ENCODE results near the gene EBF3. TPM values are rescaled to one million over a fixed set of nuclear protein-coding genes. Genes with fewer than 3 reads are reported as not detected.
A peak's percentile ranks its signal among the peaks of the same experiment; 100 is the strongest.

The EBF3 gene
- total and polyA plus RNA-seq, 9 of the 15 experiments (the other 6 are each of a cell fraction or from before 2014, with no cell fraction given): not detected

- Histone ChIP-seq H3K36me3 (ENCODE audit: control insufficient read depth, insufficient read depth, low read length) (no peaks in the 10 kb centered on the region), H3K4me3 (no peak overlapping the region), H3K27me3 (ENCODE audit: control insufficient read depth in 2 of 2, insufficient read depth in 2 of 2, low read length in 2 of 2) (peaks cover 2 to 46% of the 10 kb centered on the region in 2 experiments; a peak in 4 of 5 replicates), H2AFZ (ENCODE audit: low read depth, low read length) (no peak overlapping the region), H4K20me1 (replicated peaks; ENCODE audit: control insufficient read depth, insufficient read depth, low read length) (no peaks in the 10 kb centered on the region; the same call in 1 of the 2 replicates), H3K4me1 (replicated peaks in 1 of 2; ENCODE audit: control insufficient read depth in 2 of 2, insufficient read depth in 2 of 2, low read length in 2 of 2) (no peaks in the 10 kb centered on the region), H3K9me3 (replicated peaks; ENCODE audit: control insufficient read depth, insufficient read depth, low read depth, low read length) (no peaks in the 10 kb centered on the region), H3K9ac (ENCODE audit: insufficient read depth in 1 of 2, low read depth in 2 of 2, low read length in 2 of 2) (no peak overlapping the region), H3K4me2 (ENCODE audit: insufficient read depth, low read length) (no peak overlapping the region), H3K27ac (ENCODE audit: extremely low read depth, low read depth, low read length) (no peak overlapping the region), H3K79me2 (ENCODE audit: control insufficient read depth, insufficient read depth, low read length) (no peaks in the 10 kb centered on the region), H3K9me1 (ENCODE audit: control insufficient read depth, insufficient read depth, low read length) (no peaks in the 10 kb centered on the region)
- intact Hi-C loops (cut with micrococcal nuclease): no loop called here
- CTCF ChIA-PET (ENCODE audit: low intra/inter-chr PET ratio): no interaction called here
- in situ Hi-C loops (cut with MboI): no loop called here
- ATAC-seq (peak; percentile 91), DNase-seq (ENCODE audit: extremely low read depth in 1 of 4, low spot score in 3 of 4) (peak; percentile 30 to 51 (median 46)), FAIRE-seq (no peak)
- WGBS (ENCODE audit: insufficient coverage, low coverage, missing lambda C conversion rate): 21% methylated on average over 9 of the region's 22 CpGs
- BruUV-seq (replicated peaks): no TSS peak
- POLR2A ChIA-PET: no interaction called here
- TF ChIP-seq CTCFL (IDR thresholded peaks at IDR 0.05; ENCODE audit: borderline replicate concordance, insufficient read depth, low read depth, low read length, poor library complexity, severe bottlenecking) (peak; percentile 18), ZFX (CRISPR knock-in tag; IDR thresholded peaks at IDR 0.05) (no peak), ZNF512 (tag; IDR thresholded peaks at IDR 0.05) (no peak), SRSF7 (optimal IDR thresholded peaks at IDR 0.05; ENCODE audit: low read depth, low read length) (no peak), REST (IDR thresholded peaks at IDR 0.05; ENCODE audit: borderline replicate concordance) (no peak), REST (CRISPR knock-in tag; IDR thresholded peaks at IDR 0.05; ENCODE audit: low read depth) (no peak), SMC3 (conservative IDR thresholded peaks at IDR 0.05; ENCODE audit: insufficient read depth, low read depth, low read length) (0 out of 2 replicates have a peak, but pooled peaks have one; percentile 5)
These were observed 75.1 kb downstream of the EBF3 start for GRCh38 chr10:129888784-129889616.
